GM20431 (cell line): ENCODE measurements around the gene KMT2C.
"Not testable (repeated sequence)": the region's sequence is repeated elsewhere in the genome, so short reads cannot be mapped to it uniquely, and the experiment has no call there.

ENCODE experiments used
- in situ Hi-C: fragments of 300-500 bp; cut with MseI, MboI; formaldehyde crosslinking; loops from one replicate; pipeline ENCODE4 v1.15.0; 2020; ENCODE audit warnings: low sequenced_read_pairs; ENCODE audit not compliant: unreplicated experiment

KMT2C gene

GRCh38 chr7:152442330-152442835 lies 6.6 kb upstream of the KMT2C start:
- in situ Hi-C loops = no loop called here

- in situ Hi-C loops = not testable (repeated sequence)
These were observed 6.0 kb upstream of the KMT2C start for GRCh38 chr7:152441810-152442209.

- in situ Hi-C loops = not testable (repeated sequence)
These were observed 5.4 kb upstream of the KMT2C start for GRCh38 chr7:152441168-152441567.

GRCh38 chr7:152438017-152438416 lies 2.2 kb upstream of the KMT2C start:
- in situ Hi-C loops = not testable (repeated sequence)

GRCh38 chr7:152436931-152437575 lies 1.2 kb upstream of the KMT2C start:
- in situ Hi-C loops = not testable (repeated sequence)

GRCh38 chr7:152436111-152436930 lies 518 bp upstream of the KMT2C start:
- in situ Hi-C loops = no loop called here

GRCh38 chr7:152434511-152435383 lies 1.1 kb downstream of the KMT2C start:
- in situ Hi-C loops = not testable (repeated sequence)

- in situ Hi-C loops = not testable (repeated sequence)
These were observed 1.9 kb downstream of the KMT2C start for GRCh38 chr7:152433721-152434490.

GRCh38 chr7:152432735-152433134 lies 3.1 kb downstream of the KMT2C start:
- in situ Hi-C loops = not testable (repeated sequence)

- in situ Hi-C loops = no loop called here
These were observed 4.9 kb downstream of the KMT2C start for GRCh38 chr7:152430854-152431253.

- in situ Hi-C loops = not testable (repeated sequence)
These were observed 5.7 kb downstream of the KMT2C start for GRCh38 chr7:152430118-152430517.

GRCh38 chr7:152424348-152425108 lies 11.3 kb downstream of the KMT2C start:
- in situ Hi-C loops = no loop called here

GRCh38 chr7:152423991-152424347 lies 11.8 kb downstream of the KMT2C start:
- in situ Hi-C loops = no loop called here

- in situ Hi-C loops = not testable (repeated sequence)
These were observed 12.6 kb downstream of the KMT2C start for GRCh38 chr7:152423171-152423570.

GRCh38 chr7:152420950-152421349 lies 14.9 kb downstream of the KMT2C start:
- in situ Hi-C loops = not testable (repeated sequence)

- in situ Hi-C loops = no loop called here
These were observed 16.1 kb downstream of the KMT2C start for GRCh38 chr7:152419473-152420429.

- in situ Hi-C loops = no loop called here
These were observed 21.0 kb downstream of the KMT2C start for GRCh38 chr7:152414779-152415178.

GRCh38 chr7:152411389-152411788 lies 24.4 kb downstream of the KMT2C start:
- in situ Hi-C loops = no loop called here
